ENCODE data around the gene MYL7.

Gene MYL7

DNA sequence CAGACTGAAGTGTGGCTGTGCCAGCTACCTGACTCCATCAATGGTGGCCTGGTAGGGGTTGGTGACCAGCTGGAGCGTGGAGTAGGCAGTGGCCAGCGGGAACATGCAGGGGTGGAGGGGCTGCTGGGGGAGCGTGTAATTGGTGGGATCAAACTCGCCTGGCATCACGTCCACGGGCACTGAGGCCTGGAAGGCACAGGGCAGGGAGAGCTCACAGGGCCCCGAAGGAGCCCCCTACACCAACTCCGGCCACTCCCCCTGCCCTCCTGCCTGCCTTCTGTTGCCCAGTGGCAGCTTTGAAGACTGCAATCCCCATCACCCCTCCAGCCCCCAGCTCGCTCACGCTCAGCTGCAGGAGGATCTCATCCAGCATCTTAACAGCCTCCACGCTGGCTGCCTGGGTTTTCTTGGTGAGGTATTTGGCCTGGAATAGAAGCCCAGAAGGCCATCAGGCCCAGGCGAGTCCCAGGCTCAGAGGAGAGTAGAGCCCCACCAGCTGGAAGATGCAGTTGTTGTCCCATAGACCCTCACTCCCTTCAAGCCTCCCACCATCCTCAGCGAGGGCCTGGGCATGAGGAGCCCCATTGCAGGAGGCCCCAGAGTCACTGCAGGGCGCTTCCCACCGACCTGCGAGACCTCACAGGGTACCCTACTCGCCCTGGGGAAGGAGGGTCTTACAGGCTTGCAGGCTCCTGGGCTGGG lies 24.9 kb downstream of the MYL7 start:
- Histone ChIP-seq H3K79me2 (ENCODE audit: insufficient read depth, low read length) (peaks cover 6% of the 10 kb centered on the region), H3K27me3 (ENCODE audit: low read length) (no peaks in the 10 kb centered on the region), H3K9me3 (ENCODE audit: insufficient read depth, low read length) (no peaks in the 10 kb centered on the region), H4K20me1 (ENCODE audit: low read depth, low read length) (no peaks in the 10 kb centered on the region), H2AFZ (ENCODE audit: low read depth, low read length, severe bottlenecking) (no peak overlapping the region), H3K9me2 (replicated peaks; ENCODE audit: insufficient read depth, low read length) (no peaks in the 10 kb centered on the region), H3K4me3 (ENCODE audit: insufficient read depth, low read length, poor library complexity, severe bottlenecking) (no peak overlapping the region), H3K4me2 (ENCODE audit: low read depth, low read length, poor library complexity, severe bottlenecking) (no peak overlapping the region), H3F3A (ENCODE audit: insufficient read depth) (no peaks in the 10 kb centered on the region), H3K36me3 (ENCODE audit: low read length) (peaks cover 5% of the 10 kb centered on the region; the same call in 1 of the 2 replicates), H3K27ac (ENCODE audit: low read depth, low read length) (no peak overlapping the region), H3K9ac (ENCODE audit: low read length) (no peak overlapping the region)
- no peak for TF ChIP-seq EZH2phosphoT487 (conservative IDR thresholded peaks at IDR 0.05; ENCODE audit: low read length)
- TF ChIP-seq, protein P1, sequence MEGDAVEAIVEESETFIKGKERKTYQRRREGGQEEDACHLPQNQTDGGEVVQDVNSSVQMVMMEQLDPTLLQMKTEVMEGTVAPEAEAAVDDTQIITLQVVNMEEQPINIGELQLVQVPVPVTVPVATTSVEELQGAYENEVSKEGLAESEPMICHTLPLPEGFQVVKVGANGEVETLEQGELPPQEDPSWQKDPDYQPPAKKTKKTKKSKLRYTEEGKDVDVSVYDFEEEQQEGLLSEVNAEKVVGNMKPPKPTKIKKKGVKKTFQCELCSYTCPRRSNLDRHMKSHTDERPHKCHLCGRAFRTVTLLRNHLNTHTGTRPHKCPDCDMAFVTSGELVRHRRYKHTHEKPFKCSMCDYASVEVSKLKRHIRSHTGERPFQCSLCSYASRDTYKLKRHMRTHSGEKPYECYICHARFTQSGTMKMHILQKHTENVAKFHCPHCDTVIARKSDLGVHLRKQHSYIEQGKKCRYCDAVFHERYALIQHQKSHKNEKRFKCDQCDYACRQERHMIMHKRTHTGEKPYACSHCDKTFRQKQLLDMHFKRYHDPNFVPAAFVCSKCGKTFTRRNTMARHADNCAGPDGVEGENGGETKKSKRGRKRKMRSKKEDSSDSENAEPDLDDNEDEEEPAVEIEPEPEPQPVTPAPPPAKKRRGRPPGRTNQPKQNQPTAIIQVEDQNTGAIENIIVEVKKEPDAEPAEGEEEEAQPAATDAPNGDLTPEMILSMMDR (IDR thresholded peaks at IDR 0.05; ENCODE audit: insufficient read depth, low read length, poor library complexity, severe bottlenecking) = no peak

DNA sequence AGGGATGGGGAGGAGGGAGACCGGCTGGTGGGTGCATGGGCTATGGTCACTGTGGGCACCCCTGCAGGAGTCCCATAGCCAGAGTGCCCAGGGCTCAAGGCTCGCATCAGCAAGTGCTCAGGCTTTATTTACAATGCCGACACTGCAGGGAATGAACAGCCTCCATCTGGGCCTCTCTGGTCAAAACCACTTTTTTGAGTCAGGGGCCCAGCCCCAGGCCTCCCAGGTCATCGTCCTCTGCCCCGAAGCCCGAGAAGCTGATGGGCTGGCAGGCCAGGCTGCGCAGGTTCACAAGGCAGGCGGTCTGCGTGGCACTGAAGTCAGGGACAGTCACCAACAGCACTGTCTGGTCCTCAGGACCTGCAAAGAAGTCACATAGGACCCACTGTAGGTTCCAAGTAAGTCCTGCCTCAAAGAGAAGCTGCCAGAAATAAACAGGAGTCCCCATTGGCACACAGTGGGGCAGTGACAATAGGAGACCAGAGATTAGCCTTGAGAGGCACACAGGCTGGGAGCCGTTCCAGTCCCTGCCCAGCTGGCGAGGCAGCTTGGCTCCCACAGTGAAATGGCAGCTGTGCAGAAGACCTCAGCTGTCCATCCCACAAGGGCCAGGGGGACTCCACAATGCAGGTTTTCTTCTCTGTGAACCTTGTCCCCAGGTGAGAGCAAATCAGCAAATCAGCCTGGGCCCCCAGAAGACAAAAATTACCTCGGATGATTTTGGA lies 26.4 kb downstream of the MYL7 start:
- Histone ChIP-seq H3K9me3 (ENCODE audit: insufficient read depth, low read length) (no peaks in the 10 kb centered on the region), H3K27ac (ENCODE audit: low read depth, low read length) (no peak overlapping the region), H4K20me1 (ENCODE audit: low read depth, low read length) (no peaks in the 10 kb centered on the region), H3K27me3 (ENCODE audit: low read length) (no peaks in the 10 kb centered on the region), H3K79me2 (ENCODE audit: insufficient read depth, low read length) (no peaks in the 10 kb centered on the region), H2AFZ (ENCODE audit: low read depth, low read length, severe bottlenecking) (no peak overlapping the region), H3K9ac (ENCODE audit: low read length) (no peak overlapping the region), H3K36me3 (ENCODE audit: low read length) (no peaks in the 10 kb centered on the region), H3F3A (ENCODE audit: insufficient read depth) (no peaks in the 10 kb centered on the region), H3K4me2 (ENCODE audit: low read depth, low read length, poor library complexity, severe bottlenecking) (no peak overlapping the region), H3K9me2 (replicated peaks; ENCODE audit: insufficient read depth, low read length) (no peaks in the 10 kb centered on the region), H3K4me3 (ENCODE audit: insufficient read depth, low read length, poor library complexity, severe bottlenecking) (no peak overlapping the region)
- TF ChIP-seq, protein P1 (IDR thresholded peaks at IDR 0.05; ENCODE audit: insufficient read depth, low read length, poor library complexity, severe bottlenecking) = no peak
- no peak for TF ChIP-seq EZH2phosphoT487 (conservative IDR thresholded peaks at IDR 0.05; ENCODE audit: low read length)

DNA sequence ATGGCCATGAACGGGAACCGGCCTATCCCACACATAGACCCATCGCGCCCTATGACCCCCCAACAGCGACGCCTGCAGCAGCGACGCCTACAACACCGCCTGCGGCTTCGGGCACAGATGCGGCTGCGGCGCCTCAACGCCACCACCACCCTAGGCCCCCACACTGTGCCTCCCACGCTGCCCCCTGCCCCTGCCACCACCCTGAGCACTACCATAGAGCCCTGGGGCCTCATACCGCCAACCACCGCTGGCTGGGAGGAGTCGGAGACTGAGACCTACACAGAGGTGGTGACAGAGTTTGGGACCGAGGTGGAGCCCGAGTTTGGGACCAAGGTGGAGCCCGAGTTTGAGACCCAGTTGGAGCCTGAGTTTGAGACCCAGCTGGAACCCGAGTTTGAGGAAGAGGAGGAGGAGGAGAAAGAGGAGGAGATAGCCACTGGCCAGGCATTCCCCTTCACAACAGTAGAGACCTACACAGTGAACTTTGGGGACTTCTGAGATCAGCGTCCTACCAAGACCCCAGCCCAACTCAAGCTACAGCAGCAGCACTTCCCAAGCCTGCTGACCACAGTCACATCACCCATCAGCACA lies 27.3 kb downstream of the MYL7 start:
- no peaks in the 10 kb centered on the region for H3K27me3 ChIP-seq (ENCODE audit: low read length)
- H3F3A ChIP-seq (ENCODE audit: insufficient read depth) = no peaks in the 10 kb centered on the region
- H3K4me3 ChIP-seq (ENCODE audit: insufficient read depth, low read length, poor library complexity, severe bottlenecking) = no peak overlapping the region
- no peak overlapping the region for H2AFZ ChIP-seq (ENCODE audit: low read depth, low read length, severe bottlenecking)
- H4K20me1 ChIP-seq (ENCODE audit: low read depth, low read length) = no peaks in the 10 kb centered on the region
- no peaks in the 10 kb centered on the region for H3K9me2 ChIP-seq (replicated peaks; ENCODE audit: insufficient read depth, low read length)
- no peaks in the 10 kb centered on the region for H3K36me3 ChIP-seq (ENCODE audit: low read length)
- no peaks in the 10 kb centered on the region for H3K9me3 ChIP-seq (ENCODE audit: insufficient read depth, low read length)
- no peaks in the 10 kb centered on the region for H3K79me2 ChIP-seq (ENCODE audit: insufficient read depth, low read length)
- H3K9ac ChIP-seq (ENCODE audit: low read length) = no peak overlapping the region
- no peak overlapping the region for H3K27ac ChIP-seq (ENCODE audit: low read depth, low read length)
- H3K4me2 ChIP-seq (ENCODE audit: low read depth, low read length, poor library complexity, severe bottlenecking) = no peak overlapping the region
- no peak for TF ChIP-seq EZH2phosphoT487 (conservative IDR thresholded peaks at IDR 0.05; ENCODE audit: low read length)
- TF ChIP-seq, protein P1 (IDR thresholded peaks at IDR 0.05; ENCODE audit: insufficient read depth, low read length, poor library complexity, severe bottlenecking) = no peak
